ENCODE results near the gene H2BK1.
A peak's percentile ranks its signal among the peaks of the same experiment; 100 is the strongest.

- TF ChIP-seq CTCF (IDR thresholded peaks at IDR 0.05) (peak; percentile 50 to 71 (median 62)), POLR2AphosphoS5 (IDR thresholded peaks at IDR 0.05) (no peak), POLR2A (IDR thresholded peaks at IDR 0.05) (no peak)
Observed at GRCh38 chr7:151244196-151244840, 34.0 kb upstream of the H2BK1 start.
